CD14-positive monocyte (primary cell): ENCODE data around the gene SPNS1. TPM values are rescaled to one million over a fixed set of nuclear protein-coding genes. Genes with fewer than 3 reads are reported as not detected.

Source experiments
- DNase-seq, 3 donors: peaks; one replicate each; pipeline ENCODE4 v3.0.0-alpha.2; 2011 to 2022
- H2AFZ ChIP-seq: 2 replicates; pipeline ENCODE4 v1.6.0; 2012; ENCODE audit warnings: mild to moderate bottlenecking, low read depth, low read length, inconsistent platforms; ENCODE audit not compliant: insufficient read depth, poor library complexity, severe bottlenecking
- H3K27ac ChIP-seq, 2 donors: 1 replicate in 1 of 2; 2 replicates in 1 of 2; pipeline ENCODE4 v1.5.1; 2012 to 2013; ENCODE audit warnings: low read length in 2 of 2, control low read depth in 1 of 2, inconsistent platforms in 1 of 2, low read depth in 1 of 2, mild to moderate bottlenecking in 1 of 2
- H3K27me3 ChIP-seq, 2 donors: one replicate each; pipeline versions ENCODE4 v1.6.0 to v1.6.1; 2011 to 2013; ENCODE audit warnings: low read length in 2 of 2; ENCODE audit not compliant: control insufficient read depth in 2 of 2, insufficient read depth in 2 of 2
- H3K36me3 ChIP-seq, 2 donors: replicated peaks in 1 of 2; 1 replicate in 1 of 2; 2 replicates in 1 of 2; pipeline versions ENCODE4 v1.5.1 to v1.6.1; 2012 to 2013; ENCODE audit warnings: low read length in 2 of 2, control low read depth in 1 of 2, inconsistent platforms in 1 of 2, mild to moderate bottlenecking in 1 of 2; ENCODE audit not compliant: insufficient read depth in 2 of 2, control insufficient read depth in 1 of 2
- H3K4me1 ChIP-seq, 2 donors: 1 replicate in 1 of 2; 2 replicates in 1 of 2; pipeline versions ENCODE4 v1.5.1 to v1.6.1; 2012 to 2013; ENCODE audit warnings: low read length in 2 of 2, control low read depth in 1 of 2, inconsistent platforms in 1 of 2, mild to moderate bottlenecking in 1 of 2, moderate library complexity in 1 of 2; ENCODE audit not compliant: insufficient read depth in 2 of 2, control insufficient read depth in 1 of 2
- H3K4me2 ChIP-seq: replicated peaks from 2 replicates; pipeline ENCODE3; 2012; ENCODE audit warnings: low read length, moderate library complexity, mild to moderate bottlenecking; ENCODE audit not compliant: poor library complexity, severe bottlenecking; ENCODE audit errors: extremely low read depth
- H3K4me3 ChIP-seq, 3 experiments: fragments of 200-600 bp in 1 of 3; sonication (generic) in 1 of 3; replicated peaks in 1 of 3; 1 replicate in 2 of 3; 2 replicates in 1 of 3; pipeline ENCODE4 v1.5.1; 2011 to 2013; ENCODE audit warnings: low read length in 3 of 3, mild to moderate bottlenecking in 3 of 3, control low read depth in 2 of 3, low read depth in 2 of 3, inconsistent platforms in 1 of 3, moderate library complexity in 1 of 3
- H3K79me2 ChIP-seq: 2 replicates; pipeline ENCODE4 v1.6.0; 2012; ENCODE audit warnings: mild to moderate bottlenecking, control low read depth, inconsistent platforms, low read length, moderate library complexity; ENCODE audit not compliant: insufficient read depth
- H3K9ac ChIP-seq: 2 replicates; pipeline ENCODE4 v1.6.0; 2017; ENCODE audit warnings: low read length, mild to moderate bottlenecking; ENCODE audit not compliant: insufficient read depth, poor library complexity, severe bottlenecking
- H3K9me3 ChIP-seq, 2 donors: replicated peaks in 1 of 2; 1 replicate in 1 of 2; 2 replicates in 1 of 2; pipeline versions ENCODE4 v1.5.1 to v1.6.1; 2012 to 2013; ENCODE audit warnings: low read length in 2 of 2, control low read depth in 1 of 2; ENCODE audit not compliant: control insufficient read depth in 1 of 2, insufficient read depth in 1 of 2
- H4K20me1 ChIP-seq: 2 replicates; pipeline ENCODE4 v1.6.0; 2012; ENCODE audit warnings: mild to moderate bottlenecking, low read length, control low read depth, moderate library complexity; ENCODE audit not compliant: insufficient read depth
- H3K27ac Mint-ChIP-seq, 7 donors: one replicate each; pipeline ENCODE4 v1.8.0; 2020; ENCODE audit warnings: mild to moderate bottlenecking in 7 of 7, mixed read lengths in 7 of 7, moderate library complexity in 6 of 7, inconsistent platforms in 2 of 7
- H3K27me3 Mint-ChIP-seq, 3 donors: one replicate each; pipeline ENCODE4 v1.8.0; 2021 to 2022; ENCODE audit warnings: low read depth in 3 of 3, mild to moderate bottlenecking in 3 of 3, mixed read lengths in 3 of 3, moderate library complexity in 3 of 3, inconsistent platforms in 1 of 3
- H3K36me3 Mint-ChIP-seq, 2 donors: one replicate each; pipeline ENCODE4 v1.8.0; 2020; ENCODE audit warnings: mixed read lengths in 2 of 2, inconsistent platforms in 1 of 2, mild to moderate bottlenecking in 1 of 2
- H3K4me1 Mint-ChIP-seq: one replicate; pipeline ENCODE4 v1.8.0; 2020; ENCODE audit warnings: mild to moderate bottlenecking, mixed read lengths
- H3K4me3 Mint-ChIP-seq, 2 donors: one replicate each; pipeline ENCODE4 v1.8.0; 2020; ENCODE audit warnings: mild to moderate bottlenecking in 2 of 2, mixed read lengths in 2 of 2, moderate library complexity in 1 of 2
- H3K9me3 Mint-ChIP-seq, 7 donors: one replicate each; pipeline ENCODE4 v1.8.0; 2020 to 2022; ENCODE audit warnings: mixed read lengths in 7 of 7, mild to moderate bottlenecking in 6 of 7, moderate library complexity in 6 of 7, inconsistent platforms in 2 of 7
- CTCF ChIP-seq: fragments of 200-600 bp; IDR thresholded peaks from one replicate; pipeline ENCODE4 v1.8.0; 2022; ENCODE audit warnings: antibody characterized with exemption, mild to moderate bottlenecking
- WGBS: methylation state at CpG from one replicate; pipeline ENCODE4 v1.1.5; 2013; ENCODE audit warnings: missing lambda C conversion rate; ENCODE audit not compliant: insufficient coverage; 5-methylcytosine and 5-hydroxymethylcytosine counted together
- intact Hi-C, 2 donors: fragments of 100-400 bp; cut with micrococcal nuclease; formaldehyde crosslinking; loops; one replicate each; pipeline versions ENCODE4 v1.15.0 to v1.15.1; 2023
- polyA plus RNA-seq, 3 donors: library from polyadenylated mRNA; depleted of rRNA in 1 of 3; unstranded in 2 of 3; stranded (reverse) in 1 of 3; fragments of 300-500 nt in 2 of 3; fragments of >200 nt in 1 of 3; fragmentation: Illumina TruSeq in 2 of 3; gene quantifications; 1 replicate in 2 of 3; 2 replicates in 1 of 3; pipeline ENCODE4 v1.2.3, GENCODE V29; 2012 to 2021

The SPNS1 gene
- polyA plus RNA-seq, 3 donors, result 93.4 to 104 (median 97.2) TPM

- H2AFZ ChIP-seq, result peak within 1 kb of the TSS; percentile 65
- no peaks in the 10 kb centered on the region for H3K36me3 ChIP-seq
- H3K9me3 ChIP-seq, result no peaks in the 10 kb centered on the region
- Mint-ChIP-seq H3K27me3 (peaks cover 0 to 1% (median 1%) of the 10 kb centered on the region in 3 donors), H3K36me3 (no peaks in the 10 kb centered on the region), H3K27ac (peak within 1 kb of the TSS in 5 of 7 donors; percentile 56 to 82 (median 70)), H3K4me1 (peaks cover 22% of the 10 kb centered on the region), H3K9me3 (peaks cover 0 to 2% (median 0%) of the 10 kb centered on the region in 7 donors), H3K4me3 (peak within 1 kb of the TSS in 1 of 2 donors; percentile 50)
- TF ChIP-seq CTCF, result no peak
- no peak within 1 kb of the TSS for H3K27ac ChIP-seq
- no peaks in the 10 kb centered on the region for H3K79me2 ChIP-seq
- H3K4me1 ChIP-seq, result peaks cover 18 to 19% of the 10 kb centered on the region in 2 donors
- no peak for DNase-seq
- 83% methylated on average over 5 of the region's 10 CpGs for WGBS
- no peaks in the 10 kb centered on the region for H3K27me3 ChIP-seq
- no peaks in the 10 kb centered on the region for H4K20me1 ChIP-seq
- H3K4me2 ChIP-seq, result no peak within 1 kb of the TSS
- H3K4me3 ChIP-seq, result no peak within 1 kb of the TSS
- peak within 1 kb of the TSS; percentile 29 for H3K9ac ChIP-seq
- intact Hi-C loops, result no loop called here
These were observed 42.8 kb upstream of the SPNS1 start, which contains the start of gene CD19 for GRCh38 chr16:28931801-28932225. CD19 (plus strand) TSS chr16:28931971; CDS start chr16:28932001, 30 bp downstream.

- H3K9me3 Mint-ChIP-seq, result peaks cover 0 to 2% (median 0%) of the 10 kb centered on the region in 7 donors
- no peaks in the 10 kb centered on the region for H3K79me2 ChIP-seq
- TF ChIP-seq CTCF, result no peak
- H3K4me2 ChIP-seq, result no peak overlapping the region
- H3K9me3 ChIP-seq, result no peaks in the 10 kb centered on the region
- no peaks in the 10 kb centered on the region for H3K36me3 Mint-ChIP-seq
- no peaks in the 10 kb centered on the region for H3K27me3 ChIP-seq
- intact Hi-C loops, result no loop called here
- peak overlapping the region in 2 of 7 donors; percentile 69 to 70 for H3K27ac Mint-ChIP-seq
- no peak overlapping the region for H3K27ac ChIP-seq
- H3K4me3 ChIP-seq, result no peak overlapping the region
- H2AFZ ChIP-seq, result no peak overlapping the region
- H3K4me1 ChIP-seq, result peaks cover 23 to 25% of the 10 kb centered on the region in 2 donors
- no peak overlapping the region for H3K9ac ChIP-seq
- no peaks in the 10 kb centered on the region for H3K36me3 ChIP-seq
- peak overlapping the region in 1 of 2 donors; percentile 50 for H3K4me3 Mint-ChIP-seq
- no peaks in the 10 kb centered on the region for H4K20me1 ChIP-seq
- DNase-seq, result no peak
- 95% methylated on average over 16 of the region's 20 CpGs for WGBS
- peaks cover 26% of the 10 kb centered on the region for H3K4me1 Mint-ChIP-seq
- peaks cover 0 to 2% (median 1%) of the 10 kb centered on the region in 3 donors for H3K27me3 Mint-ChIP-seq
These were observed 42.0 kb upstream of the SPNS1 start for GRCh38 chr16:28932339-28933141.
